HG03097 (cell line): Measurements from ENCODE around the gene YARS1.

Source experiments
- ATAC-seq: cut with Tn5 transposase; IDR thresholded peaks from one replicate; pipeline ENCODE4 v1.9.1; 2021; ENCODE audit not compliant: unreplicated experiment, low FRiP score

The YARS1 gene

DNA sequence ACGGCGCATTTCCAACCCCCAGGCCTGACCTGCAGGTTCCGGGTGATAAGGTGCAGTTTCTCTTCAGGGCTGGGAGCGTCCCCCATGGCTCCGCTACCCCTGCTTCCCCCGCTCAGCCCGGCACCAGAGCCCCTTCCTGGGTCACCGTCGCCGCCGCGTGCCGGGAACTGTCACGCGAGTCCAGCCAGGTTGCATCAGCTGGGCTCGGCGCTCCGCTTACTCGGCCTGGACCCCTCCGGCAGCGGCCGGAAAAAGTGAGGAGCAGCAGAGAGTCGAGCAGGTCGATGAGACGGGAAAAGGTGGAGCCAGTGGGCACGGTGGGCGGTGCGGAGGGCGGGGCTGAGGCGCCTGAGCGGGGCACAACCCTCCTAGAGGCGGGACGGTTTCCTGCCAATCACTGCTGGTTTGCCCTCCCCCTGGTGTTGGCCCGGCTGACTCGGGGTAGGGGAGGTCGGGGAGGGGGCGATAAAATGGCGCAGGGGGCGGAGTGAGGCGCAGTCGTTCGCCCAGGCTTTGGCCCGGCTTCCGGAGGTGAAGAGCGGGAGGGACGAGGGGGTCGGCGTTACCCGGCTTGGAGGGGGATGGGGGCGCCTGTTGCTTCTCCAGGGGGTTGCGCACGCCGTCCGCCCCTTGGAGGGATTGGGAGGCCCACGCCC, at the start of gene YARS1, which contains the start of gene S100PBP:
Gene YARS1 (minus strand): TSS at position 200 of the 656 bp plus-strand sequence. CDS start 114 bp downstream, at position 86.
Gene S100PBP (plus strand): TSS at position 495 of the 656 bp plus-strand sequence. CDS start 8,447 bp downstream, outside the sequence.
- peak; percentile 82 for ATAC-seq

GRCh38 chr1:32865639-32866405, 48.7 kb upstream of the YARS1 start:
- no peak for ATAC-seq

DNA sequence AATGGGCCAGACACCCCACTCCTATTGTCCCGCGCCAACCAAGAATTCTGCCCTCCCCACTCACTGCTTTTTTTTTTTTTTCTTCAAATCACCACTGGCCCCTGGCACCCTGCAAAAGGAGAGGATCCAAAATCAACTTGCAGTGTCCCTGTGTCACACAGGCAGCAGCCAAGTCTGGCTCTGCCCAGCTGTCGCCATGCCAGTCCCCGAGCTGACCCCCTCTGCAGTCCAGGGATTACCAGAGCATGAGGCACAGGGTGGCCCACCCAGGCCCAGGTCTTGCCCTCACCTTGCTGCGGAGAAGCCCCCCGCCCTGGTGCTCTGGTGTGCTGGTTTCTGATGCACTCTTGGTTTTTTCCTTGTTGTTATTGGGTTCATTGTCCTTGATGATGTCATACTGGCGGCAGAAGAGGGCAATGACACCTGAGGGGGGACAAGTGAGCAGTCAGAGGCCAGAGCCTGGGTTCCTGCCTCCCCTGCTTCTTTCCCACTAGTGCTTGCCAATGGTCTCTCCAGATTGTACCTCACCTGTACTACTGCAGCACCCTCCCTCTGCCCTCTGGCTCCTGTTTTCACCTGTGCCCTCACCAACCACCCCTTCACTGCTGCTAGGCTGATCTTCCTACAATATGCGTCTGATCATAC, 47.3 kb upstream of the YARS1 start:
- no peak for ATAC-seq

DNA sequence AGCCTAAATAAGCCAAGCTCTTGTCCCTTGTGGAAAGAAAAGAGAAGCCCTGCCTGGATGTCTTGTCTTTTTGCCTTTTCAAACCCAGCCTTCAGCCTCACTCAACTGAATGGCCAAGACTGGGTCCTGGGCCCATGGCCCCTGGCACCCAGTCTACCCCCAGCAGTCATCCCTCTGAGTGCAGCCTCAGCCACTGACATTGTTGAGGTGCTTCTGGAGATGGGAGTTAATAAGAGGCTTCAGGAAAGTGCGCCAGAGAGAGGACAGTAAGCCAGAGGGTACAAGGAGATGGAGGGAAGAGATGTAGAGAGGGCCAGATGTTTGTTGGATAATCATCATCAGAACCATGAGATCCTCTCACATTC, 46.7 kb upstream of the YARS1 start:
- ATAC-seq = no peak

DNA sequence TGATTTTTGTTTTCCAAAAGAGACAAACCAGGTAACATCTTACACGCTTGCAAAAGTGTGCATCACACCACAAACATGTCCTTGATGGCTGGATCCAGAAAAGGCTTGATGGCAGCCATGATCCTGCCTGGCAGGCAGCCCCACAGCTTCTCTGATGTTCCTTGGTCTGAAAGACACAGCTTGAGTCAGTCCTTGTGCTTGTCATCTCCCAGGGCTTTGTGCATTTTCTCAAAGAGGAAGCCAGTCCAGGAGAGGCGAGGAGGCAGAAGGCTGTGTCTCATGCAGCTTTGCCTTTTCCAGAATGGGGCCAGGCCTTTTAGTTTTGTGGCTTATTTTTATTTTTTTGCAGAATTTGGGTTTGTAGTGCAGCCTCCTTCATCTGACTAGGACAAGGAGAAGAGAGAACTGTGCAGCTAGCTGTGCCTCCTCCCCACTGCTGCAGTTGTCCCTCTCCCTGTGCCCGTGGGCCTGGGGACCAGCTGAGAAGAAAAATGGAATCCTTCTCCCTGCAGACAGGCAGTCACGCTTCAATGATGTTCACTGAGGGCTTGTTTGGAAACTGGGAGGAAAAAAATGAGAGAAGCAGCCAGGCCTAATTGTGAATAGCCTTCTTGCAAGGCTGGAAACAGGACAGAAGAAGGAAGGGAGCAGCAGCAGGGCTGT, 46.2 kb upstream of the YARS1 start:
- no peak for ATAC-seq

DNA sequence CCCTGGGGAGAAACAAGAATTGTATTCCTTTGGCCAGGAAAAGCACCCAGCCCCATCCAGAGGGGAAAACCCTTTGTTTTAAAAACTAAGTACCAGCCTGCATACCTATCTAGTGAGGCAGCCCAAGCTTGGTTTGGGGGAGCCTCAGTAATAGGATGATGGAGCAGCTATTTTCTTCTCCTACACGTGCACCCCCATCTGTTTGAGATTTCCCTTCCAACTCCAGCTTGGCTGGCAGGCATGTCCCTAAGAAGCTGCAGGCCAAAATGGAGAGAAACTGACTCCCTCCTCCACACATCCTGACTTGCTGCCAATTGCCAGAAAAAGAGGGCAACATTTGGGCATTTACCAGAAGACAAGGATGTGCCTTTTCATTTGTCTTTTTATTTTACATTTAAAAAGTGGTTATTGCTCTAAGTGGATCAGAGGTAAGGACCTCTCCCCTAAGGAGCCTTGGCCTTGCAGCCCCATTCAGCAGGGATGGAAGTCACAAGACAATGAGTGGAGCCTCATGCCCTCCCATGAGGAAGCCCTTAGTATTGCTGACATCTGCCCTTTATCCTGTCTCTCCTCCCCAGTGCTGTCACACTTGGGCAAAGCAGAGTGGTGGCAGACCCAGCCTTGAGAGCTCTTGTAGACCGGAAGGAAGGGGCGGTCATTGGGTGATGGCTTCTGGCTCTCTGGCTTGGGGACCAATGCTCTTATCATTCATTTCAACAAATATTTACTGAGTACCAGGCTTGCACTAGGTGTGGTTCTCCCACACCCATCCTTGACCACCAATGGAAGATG, 44.9 kb upstream of the YARS1 start:
- no peak for ATAC-seq

DNA sequence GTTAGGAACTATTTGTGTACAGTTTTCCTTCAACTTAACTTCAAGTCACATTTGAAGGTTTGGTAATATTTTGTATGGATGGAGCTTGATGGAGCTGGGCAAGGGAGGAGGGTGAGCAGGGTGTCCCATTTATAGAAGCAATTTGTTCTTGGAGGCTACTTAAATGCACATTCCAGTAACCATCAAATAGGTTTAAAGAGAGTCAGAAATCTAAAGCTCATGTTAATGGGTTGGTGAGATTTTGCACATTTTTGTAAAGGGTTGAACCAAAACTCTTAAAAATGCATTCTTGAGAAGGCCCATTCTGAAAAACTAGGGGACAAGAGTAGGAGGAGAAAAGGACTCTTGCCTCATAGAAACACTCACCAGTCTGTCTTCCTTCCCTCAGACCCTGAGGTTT, 43.4 kb upstream of the YARS1 start:
- no peak for ATAC-seq

- ATAC-seq = no peak
These were observed 42.8 kb upstream of the YARS1 start for GRCh38 chr1:32859915-32860314.

DNA sequence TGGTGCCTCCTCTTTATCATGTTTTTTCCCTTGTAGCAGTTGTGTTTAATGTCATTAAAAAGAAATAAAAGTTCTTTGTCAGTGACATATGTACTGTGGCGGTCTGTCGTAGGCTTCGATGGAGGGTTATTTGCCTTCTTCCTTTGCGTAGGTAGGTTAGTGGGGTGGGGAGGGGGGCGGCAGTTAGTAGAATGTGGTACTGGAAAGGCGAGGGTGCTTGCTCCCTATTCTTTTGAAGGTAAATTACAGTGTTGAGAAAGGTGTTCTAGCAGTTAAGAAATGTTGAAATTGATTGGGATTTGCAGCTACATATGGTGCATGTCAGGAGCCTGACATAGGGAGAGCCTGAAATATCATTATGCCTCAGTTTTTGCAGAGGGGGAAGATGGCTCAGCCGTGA, 41.6 kb upstream of the YARS1 start:
- ATAC-seq = no peak

DNA sequence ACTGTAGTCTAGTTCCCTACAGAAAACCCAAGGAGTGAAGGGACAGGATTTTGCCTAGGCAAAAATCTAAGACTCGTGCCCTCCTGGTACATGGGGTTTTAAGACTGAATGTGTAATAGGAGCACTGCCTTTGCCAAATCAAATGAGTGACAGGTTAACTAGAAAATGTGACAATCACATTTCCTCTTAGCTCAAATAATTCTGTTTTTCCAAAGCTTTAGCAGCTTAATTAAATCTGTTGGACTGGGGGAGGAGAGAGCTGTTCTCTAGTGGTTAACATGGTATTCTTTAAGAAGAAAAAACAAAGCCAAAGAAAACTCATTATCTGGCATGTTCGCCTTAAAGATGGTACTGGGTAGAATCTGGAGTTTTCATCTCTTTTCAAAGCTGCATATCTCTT, 41.0 kb upstream of the YARS1 start:
- ATAC-seq = no peak

DNA sequence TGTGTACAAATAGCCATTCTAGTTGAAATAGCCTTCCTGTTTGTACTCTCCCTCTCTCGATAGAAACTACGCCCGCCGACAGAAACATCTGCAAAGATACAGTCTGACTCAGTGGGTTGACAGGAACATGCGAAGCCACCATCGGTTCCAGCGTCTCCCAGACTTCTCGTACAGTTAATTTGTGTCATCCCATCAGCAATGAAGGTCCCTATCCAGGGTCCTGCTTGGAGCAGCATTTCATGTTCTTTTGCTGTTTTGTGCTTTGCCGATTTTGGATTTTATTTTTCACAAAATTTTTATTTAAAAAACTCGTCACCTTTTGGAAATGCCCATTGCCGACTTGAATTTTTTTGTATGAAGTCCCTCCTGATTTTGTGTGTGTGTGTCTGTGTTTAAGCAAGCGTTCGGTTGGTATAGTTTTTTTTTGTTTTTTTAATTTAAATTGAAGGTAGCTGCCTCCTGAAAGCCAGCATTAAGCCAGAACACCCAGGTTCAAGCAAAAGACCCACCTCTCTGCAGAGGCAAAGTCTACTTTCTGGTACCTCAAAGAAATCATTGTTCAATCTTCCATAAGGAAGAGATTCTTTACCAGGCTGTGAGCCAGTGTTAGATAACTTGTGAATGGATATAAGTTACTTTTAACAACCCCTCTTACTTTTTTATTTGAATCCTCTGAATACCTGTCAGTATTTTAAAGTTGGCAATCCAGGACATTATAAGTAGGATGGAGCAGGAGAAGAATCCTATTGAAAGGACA, 38.9 kb upstream of the YARS1 start:
- ATAC-seq = no peak

DNA sequence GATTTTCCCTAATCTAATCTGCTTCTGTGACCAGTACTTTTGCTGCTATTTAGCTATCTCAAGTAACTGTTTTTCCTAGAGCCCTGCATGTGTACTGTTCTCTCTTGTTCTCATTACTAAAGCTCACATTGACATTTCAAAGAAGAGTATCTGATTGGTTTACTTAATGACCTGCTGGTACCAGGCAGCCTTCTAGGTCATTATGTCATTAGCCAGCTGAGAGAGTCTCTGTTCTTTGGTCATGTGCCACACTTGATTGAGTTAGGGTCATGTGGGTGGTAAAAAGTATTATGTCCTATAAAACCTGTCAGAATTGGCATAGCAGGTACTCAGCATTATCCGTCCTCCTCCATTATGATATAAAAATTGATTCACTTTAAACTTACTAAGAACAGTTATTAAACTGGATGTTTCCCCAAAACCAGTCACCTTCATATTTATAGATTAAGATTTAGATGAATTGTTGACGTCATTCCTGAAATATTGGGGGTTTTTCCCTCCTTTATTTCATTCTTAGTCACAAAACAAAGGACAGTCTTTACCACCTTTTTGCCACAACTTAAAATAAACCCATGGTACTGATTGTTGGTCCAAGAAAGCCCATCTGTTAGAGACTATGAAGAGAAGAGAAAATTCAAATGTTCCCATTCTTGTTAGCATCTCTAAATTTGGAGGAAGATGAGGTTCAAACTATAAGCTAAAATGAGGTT, 31.4 kb upstream of the YARS1 start:
- ATAC-seq = no peak

GRCh38 chr1:32831878-32832277, 14.7 kb upstream of the YARS1 start:
- no peak for ATAC-seq

DNA sequence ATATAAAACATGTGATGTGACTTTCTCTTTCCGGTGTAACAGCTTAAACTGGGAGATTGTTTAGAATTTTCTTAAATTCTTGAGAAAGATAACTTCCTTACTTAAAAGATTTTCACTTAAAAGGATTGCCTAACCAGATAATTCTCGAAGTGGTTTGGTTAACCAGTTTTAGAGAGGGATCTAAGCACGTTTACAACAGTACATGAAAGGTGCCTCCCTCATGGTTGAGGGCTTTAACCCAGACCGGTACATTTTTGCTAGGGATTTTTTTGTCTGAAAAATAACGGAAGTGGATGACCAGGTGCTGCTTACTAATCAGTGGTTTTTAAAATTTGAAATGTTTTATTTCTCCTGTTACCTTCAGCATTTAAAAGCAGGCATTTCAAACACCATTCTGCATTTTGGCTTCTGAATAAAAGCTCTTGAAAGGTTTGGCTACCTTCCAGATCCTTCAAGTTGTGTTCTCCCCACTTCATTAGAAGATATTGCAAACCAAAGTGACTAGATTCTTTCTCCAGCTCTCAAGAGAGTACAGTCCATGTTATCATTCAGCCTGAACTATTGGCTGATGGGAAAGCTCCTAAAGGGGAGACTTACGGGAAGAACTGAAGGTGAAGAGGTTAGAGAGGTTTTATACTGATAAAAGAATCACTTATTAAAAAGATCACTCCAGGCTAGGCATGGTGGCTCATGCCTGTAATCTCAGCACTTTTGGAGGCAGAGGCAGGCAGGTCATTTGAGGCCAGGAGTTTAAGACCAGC, 13.1 kb upstream of the YARS1 start:
- no peak for ATAC-seq

DNA sequence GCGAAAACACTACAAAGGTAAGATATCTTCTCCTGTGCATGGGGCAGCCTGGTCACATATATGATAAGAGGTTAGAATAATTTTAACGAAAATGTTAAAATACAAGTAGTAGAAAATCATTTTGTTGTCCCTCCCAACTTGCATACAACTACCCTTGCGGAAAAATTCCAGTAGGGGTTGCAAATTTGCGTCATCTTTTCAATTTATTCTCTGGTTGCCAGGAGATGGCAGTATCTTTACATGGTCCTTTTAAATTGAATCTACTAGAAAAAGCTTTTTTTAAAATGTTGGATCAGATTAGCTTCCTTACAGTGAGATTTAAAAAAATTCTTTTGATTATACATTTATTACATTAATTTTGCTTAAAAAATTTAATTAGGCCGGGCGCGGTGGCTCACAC, 11.2 kb upstream of the YARS1 start:
- ATAC-seq = no peak

GRCh38 chr1:32825181-32825580, 8.0 kb upstream of the YARS1 start:
- ATAC-seq = no peak

- no peak for ATAC-seq
These were observed 1.8 kb upstream of the YARS1 start for GRCh38 chr1:32818804-32819541.
